PFSK-1 (cell line): ENCODE results near the gene ARCN1.

Source experiments
- POLR2AphosphoS5 ChIP-seq: IDR thresholded peaks from 2 replicates; pipeline ENCODE4 v1.6.1; 2012; ENCODE audit warnings: low read depth, mild to moderate bottlenecking, control low read depth, low read length, moderate library complexity
- REST ChIP-seq, 2 experiments: IDR thresholded peaks; 2 replicates each; pipeline versions ENCODE4 v1.6.1 to v1.8.0; 2011 to 2012; ENCODE audit warnings: low read depth in 2 of 2, low read length in 2 of 2, control low read depth in 1 of 2, inconsistent platforms in 1 of 2, mild to moderate bottlenecking in 1 of 2, moderate library complexity in 1 of 2; ENCODE audit not compliant: insufficient read depth in 1 of 2
- TAF1 ChIP-seq: IDR thresholded peaks from 2 replicates; pipeline ENCODE4 v1.6.1; 2012; ENCODE audit warnings: low read length, control low read depth, borderline replicate concordance; ENCODE audit not compliant: insufficient read depth

- TF ChIP-seq POLR2AphosphoS5, result no peak
- TF ChIP-seq TAF1, result no peak
- no peak for TF ChIP-seq REST (IDR thresholded peaks at IDR 0.05; ENCODE audit: insufficient read depth in 1 of 2, low read depth in 2 of 2, low read length in 2 of 2)
These were observed 68.3 kb downstream of the ARCN1 start for GRCh38 chr11:118640332-118641154.
